ENCODE results near the gene DOK6. TPM values are rescaled to one million over a fixed set of nuclear protein-coding genes. Genes with fewer than 3 reads are reported as not detected.

The DOK6 gene
- total and polyA plus RNA-seq, 2 donors (not counting 3 experiments of a cell fraction or from before 2014, with no cell fraction given), result under 0.01 TPM; not detected in 1

DNA sequence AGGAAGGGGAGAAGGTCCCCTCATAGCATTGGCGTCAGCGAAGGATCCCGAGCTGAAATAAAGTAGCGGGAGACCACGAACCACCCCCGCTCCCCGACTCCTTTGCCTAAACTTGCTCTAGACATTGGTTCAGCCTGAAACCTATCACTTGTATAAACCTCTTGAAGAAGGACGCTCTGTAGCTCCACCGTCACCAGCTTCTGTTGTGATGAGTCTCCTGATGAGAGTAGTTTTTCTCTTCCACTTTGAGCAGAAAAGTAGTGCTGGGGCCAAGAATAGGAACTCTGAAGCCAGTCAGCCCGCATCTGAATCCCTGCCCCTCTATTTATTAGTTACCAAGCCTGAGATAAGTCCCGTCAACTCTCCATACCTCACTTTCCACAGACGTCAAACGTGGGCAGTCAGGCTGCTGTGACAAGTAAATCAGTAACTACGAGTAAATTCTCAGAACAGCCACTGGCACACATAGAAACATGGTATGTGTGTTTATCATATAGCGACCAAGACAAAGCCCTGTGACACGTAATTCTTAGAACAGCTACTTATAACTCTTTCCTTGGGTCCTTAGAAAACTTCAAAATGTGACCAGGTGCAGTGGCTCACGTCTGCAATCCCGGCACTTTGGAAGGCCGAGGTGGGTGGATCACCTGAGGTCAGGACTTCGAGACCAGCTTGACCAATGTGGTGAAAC lies 485.3 kb downstream of the DOK6 start:
- Histone ChIP-seq H3K9ac (replicated peaks; ENCODE audit: extremely low read depth, insufficient read depth, low read length) (no peak overlapping the region), H3K27me3 (ENCODE audit: control insufficient read depth in 2 of 2, insufficient read depth in 2 of 2, low read length in 2 of 2) (no peaks in the 10 kb centered on the region), H3K27ac (ENCODE audit: insufficient read depth, low read depth, low read length) (no peak overlapping the region), H2AFZ (ENCODE audit: low read depth, low read length) (no peak overlapping the region), H3K4me2 (ENCODE audit: insufficient read depth, low read length) (no peak overlapping the region), H3K4me1 (ENCODE audit: control insufficient read depth, extremely low read depth, insufficient read depth, low read length) (no peaks in the 10 kb centered on the region), H3K9me3 (replicated peaks; ENCODE audit: control insufficient read depth, insufficient read depth, low read length) (no peaks in the 10 kb centered on the region), H3K9me1 (replicated peaks; ENCODE audit: control insufficient read depth, extremely low read depth, insufficient read depth, low read length) (no peaks in the 10 kb centered on the region), H3K4me3 (replicated peaks in 1 of 3; ENCODE audit: insufficient read depth in 1 of 3, low read depth in 1 of 3, low read length in 3 of 3) (no peak overlapping the region), H3K79me2 (ENCODE audit: control insufficient read depth, insufficient read depth, low read length) (no peaks in the 10 kb centered on the region), H3K36me3 (ENCODE audit: control insufficient read depth in 2 of 2, extremely low read depth in 1 of 2, insufficient read depth in 2 of 2, low read length in 2 of 2) (no peaks in the 10 kb centered on the region), H4K20me1 (replicated peaks; ENCODE audit: control insufficient read depth, extremely low read depth, insufficient read depth, low read length) (no peaks in the 10 kb centered on the region)
- ChIA-PET POLR2A (no interaction called here), CTCF (no interaction called here)
- dilution Hi-C loops (cut with MboI; ENCODE audit: extremely low pct_ligation_motif_present, low sequenced_read_pairs), result no loop called here
- BruUV-seq (replicated peaks), result no TSS peak
- DNase-seq (ENCODE audit: low read depth, low spot score), result no peak
- intact Hi-C loops (cut with micrococcal nuclease), result no loop called here
- FAIRE-seq, result no peak
- TF ChIP-seq JUN (IDR thresholded peaks at IDR 0.05; ENCODE audit: borderline replicate concordance, insufficient read depth, insufficient read length, low read depth) (no peak), MYC (IDR thresholded peaks at IDR 0.05; ENCODE audit: low read depth, low read length) (no peak)

DNA sequence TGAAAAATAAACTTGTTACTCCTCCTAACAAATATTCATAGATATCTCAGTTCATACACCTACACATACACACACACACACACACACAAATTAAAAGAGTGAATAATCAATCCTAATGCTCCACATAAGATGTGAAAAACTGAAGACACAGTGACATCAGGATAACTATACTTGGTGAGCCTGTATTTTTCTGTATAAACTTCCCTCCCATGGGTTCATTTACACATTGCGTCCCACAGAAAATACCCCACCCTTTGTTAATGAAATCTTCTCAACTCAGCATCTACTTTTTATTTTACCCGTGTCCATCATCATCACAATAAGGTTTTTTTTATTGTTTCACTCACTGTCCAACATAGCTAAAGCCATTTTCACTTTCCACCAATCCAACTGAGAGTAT lies 486.6 kb downstream of the DOK6 start:
- no peaks in the 10 kb centered on the region for H3K9me1 ChIP-seq (replicated peaks; ENCODE audit: control insufficient read depth, extremely low read depth, insufficient read depth, low read length)
- BruUV-seq (replicated peaks), result no TSS peak
- no peak overlapping the region for H3K4me2 ChIP-seq (ENCODE audit: insufficient read depth, low read length)
- no peaks in the 10 kb centered on the region for H3K27me3 ChIP-seq (ENCODE audit: control insufficient read depth in 2 of 2, insufficient read depth in 2 of 2, low read length in 2 of 2)
- H3K4me3 ChIP-seq (replicated peaks in 1 of 3; ENCODE audit: insufficient read depth in 1 of 3, low read depth in 1 of 3, low read length in 3 of 3), result no peak overlapping the region
- ChIA-PET POLR2A (no interaction called here), CTCF (no interaction called here)
- TF ChIP-seq EZH2 (IDR thresholded peaks at IDR 0.05; ENCODE audit: borderline replicate concordance, low read depth, low read length, severe bottlenecking), result no peak
- TF ChIP-seq, protein P1, sequence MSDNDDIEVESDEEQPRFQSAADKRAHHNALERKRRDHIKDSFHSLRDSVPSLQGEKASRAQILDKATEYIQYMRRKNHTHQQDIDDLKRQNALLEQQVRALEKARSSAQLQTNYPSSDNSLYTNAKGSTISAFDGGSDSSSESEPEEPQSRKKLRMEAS (IDR thresholded peaks at IDR 0.05; ENCODE audit: insufficient read depth, insufficient read length), result no peak
- no peak for TF ChIP-seq JUN (IDR thresholded peaks at IDR 0.05; ENCODE audit: borderline replicate concordance, insufficient read depth, insufficient read length, low read depth)
- no peak for TF ChIP-seq POLR2A (IDR thresholded peaks at IDR 0.05; ENCODE audit: low read depth, low read length)
- TF ChIP-seq, protein P2, sequence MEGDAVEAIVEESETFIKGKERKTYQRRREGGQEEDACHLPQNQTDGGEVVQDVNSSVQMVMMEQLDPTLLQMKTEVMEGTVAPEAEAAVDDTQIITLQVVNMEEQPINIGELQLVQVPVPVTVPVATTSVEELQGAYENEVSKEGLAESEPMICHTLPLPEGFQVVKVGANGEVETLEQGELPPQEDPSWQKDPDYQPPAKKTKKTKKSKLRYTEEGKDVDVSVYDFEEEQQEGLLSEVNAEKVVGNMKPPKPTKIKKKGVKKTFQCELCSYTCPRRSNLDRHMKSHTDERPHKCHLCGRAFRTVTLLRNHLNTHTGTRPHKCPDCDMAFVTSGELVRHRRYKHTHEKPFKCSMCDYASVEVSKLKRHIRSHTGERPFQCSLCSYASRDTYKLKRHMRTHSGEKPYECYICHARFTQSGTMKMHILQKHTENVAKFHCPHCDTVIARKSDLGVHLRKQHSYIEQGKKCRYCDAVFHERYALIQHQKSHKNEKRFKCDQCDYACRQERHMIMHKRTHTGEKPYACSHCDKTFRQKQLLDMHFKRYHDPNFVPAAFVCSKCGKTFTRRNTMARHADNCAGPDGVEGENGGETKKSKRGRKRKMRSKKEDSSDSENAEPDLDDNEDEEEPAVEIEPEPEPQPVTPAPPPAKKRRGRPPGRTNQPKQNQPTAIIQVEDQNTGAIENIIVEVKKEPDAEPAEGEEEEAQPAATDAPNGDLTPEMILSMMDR (IDR thresholded peaks at IDR 0.05; ENCODE audit: extremely low read depth in 1 of 2, insufficient read depth in 1 of 2, low read depth in 1 of 2, low read length in 2 of 2), result no peak
- no peak for TF ChIP-seq POLR2AphosphoS5 (IDR thresholded peaks at IDR 0.05; ENCODE audit: insufficient read depth, low read depth, low read length)
- TF ChIP-seq GATA2 (IDR thresholded peaks at IDR 0.05; ENCODE audit: insufficient read depth, insufficient read length, low read depth, low read length), result no peak
- no peak for TF ChIP-seq FOS (IDR thresholded peaks at IDR 0.05; ENCODE audit: borderline replicate concordance, insufficient read depth, low read length)
- TF ChIP-seq MYC (IDR thresholded peaks at IDR 0.05; ENCODE audit: low read depth, low read length), result no peak
- H3K79me2 ChIP-seq (ENCODE audit: control insufficient read depth, insufficient read depth, low read length), result no peaks in the 10 kb centered on the region
- no peak overlapping the region for H3K9ac ChIP-seq (replicated peaks; ENCODE audit: extremely low read depth, insufficient read depth, low read length)
- intact Hi-C loops (cut with micrococcal nuclease), result no loop called here
- no peak for FAIRE-seq
- DNase-seq (ENCODE audit: low read depth, low spot score), result no peak
- H3K36me3 ChIP-seq (ENCODE audit: control insufficient read depth in 2 of 2, extremely low read depth in 1 of 2, insufficient read depth in 2 of 2, low read length in 2 of 2), result no peaks in the 10 kb centered on the region
- H4K20me1 ChIP-seq (replicated peaks; ENCODE audit: control insufficient read depth, extremely low read depth, insufficient read depth, low read length), result no peaks in the 10 kb centered on the region
- no peak overlapping the region for H3K27ac ChIP-seq (ENCODE audit: insufficient read depth, low read depth, low read length)
- H3K9me3 ChIP-seq (replicated peaks; ENCODE audit: control insufficient read depth, insufficient read depth, low read length), result no peaks in the 10 kb centered on the region
- no peaks in the 10 kb centered on the region for H3K4me1 ChIP-seq (ENCODE audit: control insufficient read depth, extremely low read depth, insufficient read depth, low read length)
- dilution Hi-C loops (cut with MboI; ENCODE audit: extremely low pct_ligation_motif_present, low sequenced_read_pairs), result no loop called here
- H2AFZ ChIP-seq (ENCODE audit: low read depth, low read length), result no peak overlapping the region

All from endothelial cell of umbilical vein (primary cell).